ENCODE data around the gene ZP3.
"Not testable (repeated sequence)": the region's sequence is repeated elsewhere in the genome, so short reads cannot be mapped to it uniquely, and the experiment has no call there.

ZP3 gene

DNA sequence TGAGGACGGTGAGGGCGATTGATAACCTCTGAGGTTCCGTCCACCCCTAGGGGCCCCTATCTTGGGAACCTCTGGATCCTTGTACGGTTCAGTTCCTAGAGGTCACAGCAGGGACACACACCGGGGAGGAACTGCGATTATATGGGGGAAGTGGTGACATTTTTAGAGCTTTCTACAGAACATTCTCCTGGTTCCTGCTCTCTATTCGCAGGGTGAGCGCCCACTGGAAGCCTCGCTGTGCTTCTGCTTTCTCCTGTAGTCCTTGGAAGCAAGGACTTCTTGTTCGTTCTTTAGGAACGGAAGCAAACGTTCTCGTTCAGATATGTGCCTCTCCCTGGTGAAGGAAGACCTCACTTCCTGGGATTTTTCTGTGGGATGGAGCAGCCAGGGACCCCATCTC lies 63.2 kb downstream of the ZP3 start:
- not testable (repeated sequence) for DNase-seq
